GM23248 (cell line): Measurements from ENCODE around the gene EIF4A2. TPM values are rescaled to one million over a fixed set of nuclear protein-coding genes. Genes with fewer than 3 reads are reported as not detected.
A peak's percentile ranks its signal among the peaks of the same experiment; 100 is the strongest.

ENCODE experiments used
- DNase-seq: peaks from one replicate; pipeline ENCODE4 v3.0.0-alpha.2; 2015
- H2AFZ ChIP-seq: fragments of 200-600 bp; sonication (generic); 2 replicates; pipeline ENCODE4 v1.6.1; 2016; ENCODE audit warnings: antibody characterized with exemption
- H3F3A ChIP-seq: fragments of 200-600 bp; sonication (generic); 2 replicates; pipeline ENCODE4 v1.6.1; 2016; ENCODE audit warnings: mild to moderate bottlenecking, antibody characterized with exemption, mixed run types; ENCODE audit not compliant: insufficient read depth
- H3K27ac ChIP-seq: fragments of 200-600 bp; sonication (generic); 2 replicates; pipeline ENCODE4 v1.5.1; 2016; ENCODE audit warnings: mild to moderate bottlenecking
- H3K27me3 ChIP-seq: fragments of 200-600 bp; sonication (generic); replicated peaks from 2 replicates; pipeline ENCODE4 v1.6.1; 2016; ENCODE audit warnings: mild to moderate bottlenecking; ENCODE audit not compliant: insufficient read depth
- H3K36me3 ChIP-seq: fragments of 200-600 bp; sonication (generic); 2 replicates; pipeline ENCODE4 v1.6.1; 2016; ENCODE audit warnings: low read depth, mild to moderate bottlenecking
- H3K4me1 ChIP-seq: fragments of 200-600 bp; sonication (generic); 2 replicates; pipeline ENCODE4 v1.6.1; 2016; ENCODE audit warnings: mild to moderate bottlenecking; ENCODE audit not compliant: insufficient read depth
- H3K4me2 ChIP-seq: fragments of 200-600 bp; sonication (generic); one replicate; pipeline ENCODE4 v1.6.1; 2016; ENCODE audit warnings: mild to moderate bottlenecking; ENCODE audit not compliant: unreplicated experiment
- H3K4me3 ChIP-seq: fragments of 200-600 bp; sonication (generic); 2 replicates; pipeline ENCODE4 v1.5.1; 2016; ENCODE audit warnings: mild to moderate bottlenecking
- H3K79me2 ChIP-seq: fragments of 200-600 bp; sonication (generic); 2 replicates; pipeline ENCODE4 v1.6.1; 2016; ENCODE audit warnings: mild to moderate bottlenecking; ENCODE audit not compliant: insufficient read depth
- H3K9ac ChIP-seq: fragments of 200-600 bp; sonication (generic); 2 replicates; pipeline ENCODE4 v1.6.1; 2016; ENCODE audit warnings: mild to moderate bottlenecking
- H3K9me2 ChIP-seq: fragments of 200-600 bp; sonication (generic); 2 replicates; pipeline ENCODE4 v1.6.1; 2016; ENCODE audit warnings: mixed run types, mild to moderate bottlenecking, moderate library complexity; ENCODE audit not compliant: insufficient read depth
- H3K9me3 ChIP-seq: fragments of 200-600 bp; sonication (generic); one replicate; pipeline ENCODE4 v1.6.1; 2017; ENCODE audit warnings: low read depth
- H4K20me1 ChIP-seq: fragments of 200-600 bp; sonication (generic); 2 replicates; pipeline ENCODE4 v1.6.0; 2016; ENCODE audit not compliant: insufficient read depth
- EZH2 ChIP-seq: fragments of 200-600 bp; sonication (generic); IDR thresholded peaks from 2 replicates; pipeline ENCODE4 v1.6.1; 2018; ENCODE audit warnings: antibody characterized with exemption, mild to moderate bottlenecking; ENCODE audit not compliant: insufficient read depth, poor library complexity, severe bottlenecking
- EZH2phosphoT487 ChIP-seq: fragments of 200-600 bp; sonication (generic); IDR thresholded peaks from 2 replicates; pipeline ENCODE4 v1.6.1; 2018; ENCODE audit warnings: antibody characterized with exemption, moderate library complexity, mild to moderate bottlenecking, low read depth; ENCODE audit not compliant: insufficient read depth
- WGBS, 2 experiments: methylation state at CpG; one replicate each; pipeline ENCODE4 v1.1.6; 2015 to 2017; ENCODE audit warnings: low lambda C conversion rate in 2 of 2, low coverage in 1 of 2; ENCODE audit errors: missing lambda C conversion rate in 2 of 2; 5-methylcytosine and 5-hydroxymethylcytosine counted together
- in situ Hi-C: fragments of 300-500 bp; cut with MboI; formaldehyde crosslinking; loops from 2 replicates; pipeline ENCODE4 v1.15.0; 2020
- polyA plus RNA-seq: library from polyadenylated mRNA; unstranded; fragments of >200 nt; fragmentation: Nextera tagmentation; extraction: Ambion mirVana; gene quantifications from 2 replicates; pipeline ENCODE4 v1.2.1, GENCODE V29; 2016
- total RNA-seq: library from RNA; depleted of rRNA; stranded (reverse); fragments of >200 nt; shearing (Covaris generic); gene quantifications from 2 replicates; pipeline ENCODE4 v1.2.3, GENCODE V29; 2014

Gene EIF4A2
- total and polyA plus RNA-seq, 2 experiments from 2014 or later: 122 to 426 TPM

GRCh38 chr3:186825294-186825821 lies 42.0 kb downstream of the EIF4A2 start:
- Histone ChIP-seq H4K20me1 (no peaks in the 10 kb centered on the region), H3K9me3 (no peaks in the 10 kb centered on the region), H3K9me2 (no peaks in the 10 kb centered on the region), H3K4me1 (peaks cover 11% of the 10 kb centered on the region), H3K27ac (no peak overlapping the region), H2AFZ (peak overlapping the region; percentile 25; the same call in 1 of the 2 replicates), H3K9ac (no peak overlapping the region), H3K27me3 (peaks cover 29% of the 10 kb centered on the region), H3K4me3 (no peak overlapping the region), H3K4me2 (peak overlapping the region; percentile 21), H3K79me2 (no peaks in the 10 kb centered on the region), H3K36me3 (no peaks in the 10 kb centered on the region), H3F3A (peaks cover 7% of the 10 kb centered on the region; the same call in 1 of the 2 replicates)
- no peak for TF ChIP-seq EZH2phosphoT487
- TF ChIP-seq EZH2: no peak
- WGBS, 2 experiments: 12 to 16% methylated on average over 23 of the region's 23 CpGs
- DNase-seq: peak; percentile 83
- in situ Hi-C loops: loop anchor here (25.0 kb wide), 2 partner anchors 487 to 862 kb away; no protein-coding TSS in a partner anchor

- DNase-seq: no peak
- in situ Hi-C loops: loop anchor here (25.0 kb wide), 2 partner anchors 486 to 861 kb away; no protein-coding TSS in a partner anchor
- peak overlapping the region; percentile 25; the same call in 1 of the 2 replicates for H2AFZ ChIP-seq
These were observed 42.6 kb downstream of the EIF4A2 start for GRCh38 chr3:186825872-186826409.

GRCh38 chr3:186826410-186826975 lies 43.1 kb downstream of the EIF4A2 start:
- Histone ChIP-seq H3K9me3 (no peaks in the 10 kb centered on the region), H3K9ac (no peak overlapping the region), H3K4me2 (no peak overlapping the region), H2AFZ (no peak overlapping the region), H3K9me2 (no peaks in the 10 kb centered on the region), H3K4me3 (no peak overlapping the region), H3K79me2 (no peaks in the 10 kb centered on the region), H3K4me1 (peaks cover 11% of the 10 kb centered on the region), H3K27ac (no peak overlapping the region), H3K27me3 (peaks cover 37% of the 10 kb centered on the region), H3K36me3 (no peaks in the 10 kb centered on the region), H3F3A (peaks cover 7% of the 10 kb centered on the region; the same call in 1 of the 2 replicates), H4K20me1 (no peaks in the 10 kb centered on the region)
- WGBS, 2 experiments: 34 to 45% methylated on average over 6 to 14 of the region's 14 CpGs
- no peak for TF ChIP-seq EZH2
- TF ChIP-seq EZH2phosphoT487: no peak
- in situ Hi-C loops: loop anchor here (25.0 kb wide), 2 partner anchors 486 to 861 kb away; no protein-coding TSS in a partner anchor
- no peak for DNase-seq

More at GRCh38 chr3:186825872-186826409, 42.6 kb downstream of the EIF4A2 start:
- H3K4me2 ChIP-seq: no peak overlapping the region
- TF ChIP-seq EZH2phosphoT487: no peak
- no peak for TF ChIP-seq EZH2
- H3K27ac ChIP-seq: no peak overlapping the region
- no peaks in the 10 kb centered on the region for H3K36me3 ChIP-seq
- peaks cover 34% of the 10 kb centered on the region for H3K27me3 ChIP-seq
- no peaks in the 10 kb centered on the region for H3K9me2 ChIP-seq
- no peaks in the 10 kb centered on the region for H3K79me2 ChIP-seq
- peaks cover 11% of the 10 kb centered on the region for H3K4me1 ChIP-seq
- no peak overlapping the region for H3K9ac ChIP-seq
- WGBS, 2 experiments: 33 to 34% methylated on average over 11 of the region's 11 CpGs
- peaks cover 7% of the 10 kb centered on the region; the same call in 1 of the 2 replicates for H3F3A ChIP-seq
- no peak overlapping the region for H3K4me3 ChIP-seq
- no peaks in the 10 kb centered on the region for H4K20me1 ChIP-seq
- no peaks in the 10 kb centered on the region for H3K9me3 ChIP-seq

DNA sequence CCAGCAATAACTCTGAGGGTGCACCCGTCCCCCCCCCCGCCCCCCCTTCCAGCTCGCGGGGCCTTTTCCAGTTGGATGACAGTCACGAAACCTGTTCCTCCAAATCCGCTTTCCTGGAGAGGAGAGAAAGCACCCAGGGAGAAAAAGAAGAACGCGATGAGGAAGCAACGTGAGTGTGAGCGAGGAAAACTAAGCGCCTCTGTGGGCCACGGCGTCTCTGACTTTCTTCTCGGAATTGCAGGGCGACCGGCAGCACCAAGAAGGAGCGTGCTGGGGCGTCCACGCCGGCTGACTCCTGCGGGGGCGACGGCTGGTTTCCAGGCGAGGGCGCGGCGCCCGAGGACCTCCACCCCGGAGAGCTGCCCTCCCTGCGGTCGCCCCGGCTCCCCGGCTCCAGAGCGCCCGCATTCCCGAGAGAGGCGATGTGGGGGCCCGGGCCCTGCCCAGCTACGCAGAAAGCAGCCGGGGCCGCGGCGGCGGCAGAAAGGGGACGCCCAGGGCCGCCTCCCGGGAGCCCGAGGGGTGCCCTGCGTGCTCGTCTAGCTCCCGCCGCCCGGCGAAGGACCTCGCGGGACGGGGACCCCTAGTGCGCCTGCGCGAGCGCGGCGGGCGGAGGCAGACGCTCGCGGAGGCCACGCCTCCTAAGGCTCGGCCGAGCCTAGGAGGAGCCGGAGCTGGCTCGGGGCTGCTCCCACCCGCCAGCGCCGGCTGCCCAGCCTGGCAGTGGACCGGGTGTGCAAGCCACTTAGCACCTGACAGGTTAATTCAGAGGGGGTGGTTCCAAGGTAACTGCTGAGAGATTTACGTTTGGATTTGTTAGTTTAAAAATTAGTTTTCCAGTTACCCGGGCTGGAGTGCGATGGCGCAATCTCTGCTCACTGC lies 43.8 kb downstream of the EIF4A2 start:
- Histone ChIP-seq H3K4me1 (peaks cover 4% of the 10 kb centered on the region), H3F3A (no peaks in the 10 kb centered on the region), H3K4me2 (peak overlapping the region; percentile 78), H3K9me2 (no peaks in the 10 kb centered on the region), H3K9ac (peak overlapping the region; percentile 56), H3K36me3 (no peaks in the 10 kb centered on the region), H3K79me2 (no peaks in the 10 kb centered on the region), H4K20me1 (no peaks in the 10 kb centered on the region), H3K9me3 (no peaks in the 10 kb centered on the region), H3K4me3 (peak overlapping the region; percentile 70), H3K27ac (no peak overlapping the region), H3K27me3 (peaks cover 44% of the 10 kb centered on the region), H2AFZ (peak overlapping the region; percentile 84)
- 5 to 7% methylated on average over 46 to 61 of the region's 80 CpGs for WGBS, 2 experiments
- in situ Hi-C loops: loop anchor here (25.0 kb wide), 2 partner anchors 485 to 860 kb away; no protein-coding TSS in a partner anchor
- DNase-seq: peak; percentile 93
- TF ChIP-seq EZH2phosphoT487 (no peak), EZH2 (no peak)
